ENCODE data around the gene SYT12.
A peak's percentile ranks its signal among the peaks of the same experiment; 100 is the strongest.

SYT12 gene

GRCh38 chr11:67052891-67053290, 30.0 kb downstream of the SYT12 start:
- no peaks in the 10 kb centered on the region for H3K9me2 ChIP-seq (replicated peaks; ENCODE audit: control insufficient read depth, low read length)
- peaks cover 8% of the 10 kb centered on the region for H3K4me1 ChIP-seq (ENCODE audit: control insufficient read depth, low read length)
- H3K27me3 ChIP-seq (ENCODE audit: control insufficient read depth, low read length), result peaks cover 55% of the 10 kb centered on the region
- H3F3A ChIP-seq (ENCODE audit: control insufficient read depth, insufficient read depth), result no peaks in the 10 kb centered on the region
- H3K4me2 ChIP-seq (ENCODE audit: low read length), result no peak overlapping the region
- no peak overlapping the region for H3K27ac ChIP-seq (ENCODE audit: low read depth, low read length)
- H3K4me3 ChIP-seq (ENCODE audit: low read length), result no peak overlapping the region
- no peaks in the 10 kb centered on the region for H3K36me3 ChIP-seq (ENCODE audit: control insufficient read depth, low read length)
- no peaks in the 10 kb centered on the region for H4K20me1 ChIP-seq (ENCODE audit: control insufficient read depth, insufficient read depth, low read depth, low read length)
- no peaks in the 10 kb centered on the region for H3K79me2 ChIP-seq (ENCODE audit: control insufficient read depth, low read length)
- no peak for TF ChIP-seq EZH2phosphoT487 (IDR thresholded peaks at IDR 0.05; ENCODE audit: borderline replicate concordance, low read length)
- no peak for TF ChIP-seq CTCF (IDR thresholded peaks at IDR 0.05; ENCODE audit: low read depth, low read length, poor library complexity, severe bottlenecking)
- H3K9me3 ChIP-seq (ENCODE audit: control insufficient read depth, insufficient read depth, low read length), result no peaks in the 10 kb centered on the region

GRCh38 chr11:67053896-67054329, 31.0 kb downstream of the SYT12 start:
- Histone ChIP-seq H3K4me3 (ENCODE audit: low read length) (no peak overlapping the region), H4K20me1 (ENCODE audit: control insufficient read depth, insufficient read depth, low read depth, low read length) (no peaks in the 10 kb centered on the region), H3K9me2 (replicated peaks; ENCODE audit: control insufficient read depth, low read length) (no peaks in the 10 kb centered on the region), H3K36me3 (ENCODE audit: control insufficient read depth, low read length) (no peaks in the 10 kb centered on the region), H3K27ac (ENCODE audit: low read depth, low read length) (no peak overlapping the region), H3F3A (ENCODE audit: control insufficient read depth, insufficient read depth) (no peaks in the 10 kb centered on the region), H3K79me2 (ENCODE audit: control insufficient read depth, low read length) (no peaks in the 10 kb centered on the region), H3K4me2 (ENCODE audit: low read length) (no peak overlapping the region), H3K4me1 (ENCODE audit: control insufficient read depth, low read length) (peaks cover 8% of the 10 kb centered on the region), H3K9me3 (ENCODE audit: control insufficient read depth, insufficient read depth, low read length) (no peaks in the 10 kb centered on the region), H3K27me3 (ENCODE audit: control insufficient read depth, low read length) (peaks cover 58% of the 10 kb centered on the region)
- TF ChIP-seq CTCF (IDR thresholded peaks at IDR 0.05; ENCODE audit: low read depth, low read length, poor library complexity, severe bottlenecking) (peak; percentile 78), EZH2phosphoT487 (IDR thresholded peaks at IDR 0.05; ENCODE audit: borderline replicate concordance, low read length) (no peak)

GRCh38 chr11:67054346-67054835, 31.5 kb downstream of the SYT12 start:
- Histone ChIP-seq H3K79me2 (ENCODE audit: control insufficient read depth, low read length) (no peaks in the 10 kb centered on the region), H3K4me2 (ENCODE audit: low read length) (no peak overlapping the region), H3K36me3 (ENCODE audit: control insufficient read depth, low read length) (no peaks in the 10 kb centered on the region), H3K9me3 (ENCODE audit: control insufficient read depth, insufficient read depth, low read length) (no peaks in the 10 kb centered on the region), H3K27me3 (ENCODE audit: control insufficient read depth, low read length) (peaks cover 58% of the 10 kb centered on the region), H3K9me2 (replicated peaks; ENCODE audit: control insufficient read depth, low read length) (no peaks in the 10 kb centered on the region), H3K4me3 (ENCODE audit: low read length) (no peak overlapping the region), H3F3A (ENCODE audit: control insufficient read depth, insufficient read depth) (no peaks in the 10 kb centered on the region), H4K20me1 (ENCODE audit: control insufficient read depth, insufficient read depth, low read depth, low read length) (no peaks in the 10 kb centered on the region), H3K4me1 (ENCODE audit: control insufficient read depth, low read length) (peaks cover 8% of the 10 kb centered on the region), H3K27ac (ENCODE audit: low read depth, low read length) (no peak overlapping the region)
- TF ChIP-seq EZH2phosphoT487 (IDR thresholded peaks at IDR 0.05; ENCODE audit: borderline replicate concordance, low read length) (no peak), CTCF (IDR thresholded peaks at IDR 0.05; ENCODE audit: low read depth, low read length, poor library complexity, severe bottlenecking) (no peak)
